Measurements from ENCODE around the gene CAMTA1. TPM values are rescaled to one million over a fixed set of nuclear protein-coding genes. Genes with fewer than 3 reads are reported as not detected.

Gene CAMTA1
- total RNA-seq, 2 donors from 2014 or later, result 105 to 113 TPM

- no peak for TF ChIP-seq CTCF (IDR thresholded peaks at IDR 0.05)
- no peak overlapping the region for H3K4me3 ChIP-seq
- H3K4me1 ChIP-seq (ENCODE audit: control insufficient read depth in 1 of 2, low read depth in 2 of 2), result peaks cover 5 to 18% of the 10 kb centered on the region in 2 donors
- DNase-seq (ENCODE audit: low spot score) (no peak), ATAC-seq (ENCODE audit: insufficient number of reproducible peaks, low FRiP score, low read depth) (no peak)
- H3K36me3 ChIP-seq, result no peaks in the 10 kb centered on the region
- no peaks in the 10 kb centered on the region for H3K27me3 ChIP-seq (replicated peaks; ENCODE audit: insufficient read depth)
- H3K27ac ChIP-seq, result no peak overlapping the region
- H3K9me3 ChIP-seq, result no peaks in the 10 kb centered on the region
Measured at GRCh38 chr1:7557301-7557891, 772.1 kb downstream of the CAMTA1 start.

GRCh38 chr1:7558041-7558461 is 772.8 kb downstream of the CAMTA1 start:
- DNase-seq (ENCODE audit: low spot score) (no peak), ATAC-seq (ENCODE audit: insufficient number of reproducible peaks, low FRiP score, low read depth) (no peak)
- Histone ChIP-seq H3K27me3 (replicated peaks; ENCODE audit: insufficient read depth) (no peaks in the 10 kb centered on the region), H3K9me3 (no peaks in the 10 kb centered on the region), H3K36me3 (no peaks in the 10 kb centered on the region), H3K4me3 (no peak overlapping the region), H3K27ac (no peak overlapping the region), H3K4me1 (ENCODE audit: control insufficient read depth in 1 of 2, low read depth in 2 of 2) (peaks cover 5 to 18% of the 10 kb centered on the region in 2 donors)
- TF ChIP-seq CTCF (IDR thresholded peaks at IDR 0.05), result no peak

GRCh38 chr1:7558481-7558880 is 773.2 kb downstream of the CAMTA1 start:
- no peak for ATAC-seq (ENCODE audit: insufficient number of reproducible peaks, low FRiP score, low read depth)
- no peak for TF ChIP-seq CTCF (IDR thresholded peaks at IDR 0.05)
- H3K4me1 ChIP-seq (ENCODE audit: control insufficient read depth in 1 of 2, low read depth in 2 of 2), result peaks cover 5 to 18% of the 10 kb centered on the region in 2 donors

GRCh38 chr1:7558921-7559869 is 773.9 kb downstream of the CAMTA1 start:
- no peak overlapping the region for H3K4me3 ChIP-seq
- TF ChIP-seq CTCF (IDR thresholded peaks at IDR 0.05), result no peak
- H3K4me1 ChIP-seq (ENCODE audit: control insufficient read depth in 1 of 2, low read depth in 2 of 2), result peaks cover 5 to 18% of the 10 kb centered on the region in 2 donors
- ATAC-seq (ENCODE audit: insufficient number of reproducible peaks, low FRiP score, low read depth), result no peak
- DNase-seq (ENCODE audit: low spot score), result no peak
- H3K27me3 ChIP-seq (replicated peaks; ENCODE audit: insufficient read depth), result no peaks in the 10 kb centered on the region
- H3K36me3 ChIP-seq, result no peaks in the 10 kb centered on the region
- no peaks in the 10 kb centered on the region for H3K9me3 ChIP-seq
- H3K27ac ChIP-seq, result no peak overlapping the region

More at GRCh38 chr1:7558481-7558880, 773.2 kb downstream of the CAMTA1 start:
- no peaks in the 10 kb centered on the region for H3K27me3 ChIP-seq (replicated peaks; ENCODE audit: insufficient read depth)
- no peak for DNase-seq (ENCODE audit: low spot score)
- no peak overlapping the region for H3K27ac ChIP-seq
- no peak overlapping the region for H3K4me3 ChIP-seq
- no peaks in the 10 kb centered on the region for H3K9me3 ChIP-seq
- no peaks in the 10 kb centered on the region for H3K36me3 ChIP-seq

- ATAC-seq (ENCODE audit: insufficient number of reproducible peaks, low FRiP score, low read depth), result no peak
- DNase-seq (ENCODE audit: low spot score), result no peak
- H3K4me1 ChIP-seq (ENCODE audit: control insufficient read depth in 1 of 2, low read depth in 2 of 2), result peaks cover 5 to 18% of the 10 kb centered on the region in 2 donors
- H3K27ac ChIP-seq, result no peak overlapping the region
- TF ChIP-seq CTCF (IDR thresholded peaks at IDR 0.05), result no peak
- no peak overlapping the region for H3K4me3 ChIP-seq
- no peaks in the 10 kb centered on the region for H3K36me3 ChIP-seq
- H3K9me3 ChIP-seq, result no peaks in the 10 kb centered on the region
- H3K27me3 ChIP-seq (replicated peaks; ENCODE audit: insufficient read depth), result no peaks in the 10 kb centered on the region
Measured at GRCh38 chr1:7560128-7560527, 774.9 kb downstream of the CAMTA1 start.
